ENCODE data around the gene MIX23.

MIX23 gene

DNA sequence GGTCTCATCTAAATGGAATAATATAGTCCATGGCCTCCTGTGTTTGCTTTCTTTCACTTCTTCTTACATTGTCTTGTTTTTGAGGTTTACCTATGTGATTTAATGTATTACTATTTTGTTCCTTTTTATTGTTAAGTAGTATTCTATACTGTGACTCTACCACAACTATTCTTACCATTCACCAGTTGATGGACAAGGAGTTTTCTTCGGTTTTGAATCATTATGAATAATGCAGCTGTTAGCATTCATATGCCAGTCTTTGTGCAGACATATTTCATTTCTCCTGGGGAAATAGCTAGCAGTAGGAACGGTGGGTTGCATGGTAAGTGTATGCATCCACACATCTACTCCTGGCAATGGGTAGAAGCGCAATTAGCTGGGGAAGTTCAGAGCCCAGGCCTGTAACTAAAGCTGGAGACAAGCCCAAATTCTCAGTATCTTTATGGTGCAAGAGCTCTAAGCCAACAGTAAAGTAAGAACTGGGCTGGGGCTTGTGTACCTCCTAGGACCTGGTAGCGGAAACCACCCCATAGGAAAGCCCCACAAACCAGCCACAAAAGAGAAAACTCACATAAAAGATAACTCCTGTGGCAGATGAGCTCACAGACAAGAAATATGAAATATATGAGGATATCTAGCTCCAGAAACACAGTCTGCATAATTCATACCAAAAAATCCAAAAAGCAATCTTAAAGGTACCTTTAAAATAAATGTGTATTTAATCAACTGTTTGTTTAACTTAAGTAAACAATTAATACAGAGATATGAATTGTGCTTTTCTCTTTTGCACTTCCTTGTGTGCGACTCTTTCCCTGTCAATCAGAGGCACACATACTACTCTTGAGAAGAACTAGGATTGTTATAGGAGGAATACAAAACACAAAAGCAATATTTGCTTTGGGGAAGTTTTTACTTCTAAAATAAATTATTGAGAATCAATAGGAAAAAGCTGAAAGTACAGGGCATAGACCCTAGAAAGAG is 60.6 kb downstream of the MIX23 start:
- H3K4me3 ChIP-seq (ENCODE audit: low read depth, low read length), result no peak overlapping the region
- TF ChIP-seq POLR2A (IDR thresholded peaks at IDR 0.05; ENCODE audit: extremely low read depth, insufficient read length) (no peak), MYC (IDR thresholded peaks at IDR 0.05; ENCODE audit: low read depth, low read length) (no peak)
- TF ChIP-seq, protein P1, sequence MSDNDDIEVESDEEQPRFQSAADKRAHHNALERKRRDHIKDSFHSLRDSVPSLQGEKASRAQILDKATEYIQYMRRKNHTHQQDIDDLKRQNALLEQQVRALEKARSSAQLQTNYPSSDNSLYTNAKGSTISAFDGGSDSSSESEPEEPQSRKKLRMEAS (IDR thresholded peaks at IDR 0.05; ENCODE audit: low read depth, low read length), result no peak
- TF ChIP-seq, protein P2, sequence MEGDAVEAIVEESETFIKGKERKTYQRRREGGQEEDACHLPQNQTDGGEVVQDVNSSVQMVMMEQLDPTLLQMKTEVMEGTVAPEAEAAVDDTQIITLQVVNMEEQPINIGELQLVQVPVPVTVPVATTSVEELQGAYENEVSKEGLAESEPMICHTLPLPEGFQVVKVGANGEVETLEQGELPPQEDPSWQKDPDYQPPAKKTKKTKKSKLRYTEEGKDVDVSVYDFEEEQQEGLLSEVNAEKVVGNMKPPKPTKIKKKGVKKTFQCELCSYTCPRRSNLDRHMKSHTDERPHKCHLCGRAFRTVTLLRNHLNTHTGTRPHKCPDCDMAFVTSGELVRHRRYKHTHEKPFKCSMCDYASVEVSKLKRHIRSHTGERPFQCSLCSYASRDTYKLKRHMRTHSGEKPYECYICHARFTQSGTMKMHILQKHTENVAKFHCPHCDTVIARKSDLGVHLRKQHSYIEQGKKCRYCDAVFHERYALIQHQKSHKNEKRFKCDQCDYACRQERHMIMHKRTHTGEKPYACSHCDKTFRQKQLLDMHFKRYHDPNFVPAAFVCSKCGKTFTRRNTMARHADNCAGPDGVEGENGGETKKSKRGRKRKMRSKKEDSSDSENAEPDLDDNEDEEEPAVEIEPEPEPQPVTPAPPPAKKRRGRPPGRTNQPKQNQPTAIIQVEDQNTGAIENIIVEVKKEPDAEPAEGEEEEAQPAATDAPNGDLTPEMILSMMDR (IDR thresholded peaks at IDR 0.05; ENCODE audit: low read depth, low read length), result no peak
- DNase-seq (ENCODE audit: low read depth), result no peak

DNA sequence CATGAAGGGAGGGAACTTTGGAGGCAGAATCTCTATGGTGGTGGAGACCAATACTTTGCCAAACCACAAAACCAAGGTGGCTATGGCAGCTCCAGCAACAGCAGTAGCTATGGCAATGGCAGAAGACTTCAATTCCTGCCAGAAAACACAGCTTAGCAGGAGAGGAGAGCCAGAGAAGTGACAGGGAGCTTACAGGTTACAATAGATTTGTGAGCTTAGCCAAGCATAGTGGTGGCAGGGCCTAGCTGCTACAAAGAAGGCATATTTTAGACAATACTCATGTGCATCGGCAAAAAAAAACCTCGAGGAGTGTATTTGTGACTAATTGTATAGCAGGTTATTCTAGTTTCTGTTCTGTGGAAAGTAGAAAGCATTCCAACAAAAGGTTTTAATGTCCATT is 64.4 kb downstream of the MIX23 start:
- TF ChIP-seq, protein P2 (IDR thresholded peaks at IDR 0.05; ENCODE audit: low read depth, low read length), result no peak
- TF ChIP-seq, protein P1 (IDR thresholded peaks at IDR 0.05; ENCODE audit: low read depth, low read length), result no peak
- no peak for TF ChIP-seq POLR2A (IDR thresholded peaks at IDR 0.05; ENCODE audit: extremely low read depth, insufficient read length)
- TF ChIP-seq MYC (IDR thresholded peaks at IDR 0.05; ENCODE audit: low read depth, low read length), result no peak
- no peak overlapping the region for H3K4me3 ChIP-seq (ENCODE audit: low read depth, low read length)

DNA sequence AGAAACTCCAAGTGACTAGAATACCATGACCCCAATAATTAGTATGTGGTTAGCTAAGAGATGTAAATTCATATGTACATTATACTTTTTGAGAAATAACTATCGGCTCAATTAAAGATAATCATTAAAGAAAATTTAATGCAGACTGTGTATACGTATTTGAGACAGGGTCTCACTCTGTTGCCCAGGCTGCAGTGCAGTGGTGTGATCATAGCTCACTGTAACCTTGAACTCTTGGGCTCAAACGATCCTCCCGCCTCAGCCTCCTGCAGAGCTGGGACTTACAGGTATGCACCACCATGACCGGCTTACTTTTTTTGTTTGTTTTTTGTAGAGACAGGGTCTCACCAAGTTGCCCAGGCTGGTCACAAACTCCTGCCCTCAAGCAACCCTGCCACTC is 66.7 kb downstream of the MIX23 start:
- DNase-seq (ENCODE audit: low read depth), result no peak
- TF ChIP-seq, protein P2 (IDR thresholded peaks at IDR 0.05; ENCODE audit: low read depth, low read length), result no peak
- TF ChIP-seq POLR2A (IDR thresholded peaks at IDR 0.05; ENCODE audit: extremely low read depth, insufficient read length) (no peak), MYC (IDR thresholded peaks at IDR 0.05; ENCODE audit: low read depth, low read length) (no peak)
- TF ChIP-seq, protein P1 (IDR thresholded peaks at IDR 0.05; ENCODE audit: low read depth, low read length), result no peak
- H3K4me3 ChIP-seq (ENCODE audit: low read depth, low read length), result no peak overlapping the region

More for the DNA sequence above, 64.4 kb downstream of the MIX23 start:
- no peak for DNase-seq (ENCODE audit: low read depth)

DNA sequence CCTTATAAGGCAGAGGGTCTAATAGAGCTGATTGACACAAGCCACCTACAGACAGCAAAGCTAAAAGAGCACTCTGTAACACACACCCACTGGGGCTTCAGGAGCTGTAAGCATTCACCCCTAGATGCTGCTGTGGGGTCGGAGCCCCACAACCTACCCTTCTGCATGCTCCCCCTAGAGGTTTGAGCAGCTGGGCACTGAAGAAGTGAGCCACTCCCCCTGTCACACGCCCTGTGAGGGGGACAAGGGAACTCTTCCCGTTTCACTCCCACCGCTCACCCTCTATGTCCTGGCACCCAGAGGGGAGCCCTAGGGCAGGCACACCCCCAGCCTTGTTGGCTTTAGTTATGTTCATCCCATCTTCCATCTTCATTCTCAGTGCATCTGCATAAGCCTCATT is 67.4 kb downstream of the MIX23 start:
- TF ChIP-seq, protein P1 (IDR thresholded peaks at IDR 0.05; ENCODE audit: low read depth, low read length), result no peak
- TF ChIP-seq MYC (IDR thresholded peaks at IDR 0.05; ENCODE audit: low read depth, low read length) (no peak), POLR2A (IDR thresholded peaks at IDR 0.05; ENCODE audit: extremely low read depth, insufficient read length) (no peak)
- TF ChIP-seq, protein P2 (IDR thresholded peaks at IDR 0.05; ENCODE audit: low read depth, low read length), result no peak
- H3K4me3 ChIP-seq (ENCODE audit: low read depth, low read length), result no peak overlapping the region
- no peak for DNase-seq (ENCODE audit: low read depth)

DNA sequence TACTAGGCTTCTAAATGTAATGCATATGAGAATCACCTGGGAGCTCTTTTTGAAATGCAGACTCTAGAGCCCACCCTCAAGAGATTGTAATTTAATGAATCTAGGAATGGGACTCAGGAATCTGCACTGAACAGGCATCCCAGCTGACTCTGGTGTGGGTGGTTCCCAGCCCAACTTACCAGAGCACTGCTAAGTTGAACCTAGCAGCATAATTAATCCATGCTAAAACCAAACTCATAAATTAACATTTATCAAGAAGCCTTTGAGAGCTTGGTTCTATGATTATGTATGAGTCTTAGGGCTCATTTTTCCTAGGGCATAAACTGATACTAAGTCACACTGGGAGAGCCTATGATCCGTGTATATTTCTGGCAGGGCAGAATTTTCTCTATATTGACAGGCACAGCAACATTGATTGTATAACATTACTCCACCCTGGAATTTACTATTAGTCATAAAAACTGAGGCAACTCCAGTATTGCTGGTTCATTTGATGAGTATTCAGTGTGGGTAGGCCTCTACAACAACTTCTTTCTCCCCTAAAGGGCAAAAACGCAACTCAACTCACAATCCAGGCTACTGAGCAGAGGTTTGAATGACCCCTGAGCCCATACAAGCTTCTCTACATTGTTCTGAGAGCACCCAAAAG is 68.7 kb downstream of the MIX23 start:
- TF ChIP-seq, protein P2 (IDR thresholded peaks at IDR 0.05; ENCODE audit: low read depth, low read length), result no peak
- TF ChIP-seq POLR2A (IDR thresholded peaks at IDR 0.05; ENCODE audit: extremely low read depth, insufficient read length) (no peak), MYC (IDR thresholded peaks at IDR 0.05; ENCODE audit: low read depth, low read length) (no peak)
- TF ChIP-seq, protein P1 (IDR thresholded peaks at IDR 0.05; ENCODE audit: low read depth, low read length), result no peak
- DNase-seq (ENCODE audit: low read depth), result no peak

More for the DNA sequence above, 68.7 kb downstream of the MIX23 start:
- no peak overlapping the region for H3K4me3 ChIP-seq (ENCODE audit: low read depth, low read length)

All from NB4 (cell line).